DOHH2 (cell line): ENCODE measurements around the gene OTOF.

Experiments
- CTCF ChIP-seq: fragments of 200-600 bp; sonication (generic); IDR thresholded peaks from one replicate; pipeline ENCODE4 v1.5.1; 2014; ENCODE audit warnings: antibody characterized with exemption, mild to moderate bottlenecking, low read depth, low read length; ENCODE audit not compliant: poor library complexity, severe bottlenecking
- EZH2phosphoT487 ChIP-seq: fragments of 200-600 bp; sonication (generic); IDR thresholded peaks from 2 replicates; pipeline ENCODE4 v1.6.1; 2017; ENCODE audit warnings: borderline replicate concordance, mild to moderate bottlenecking, antibody characterized with exemption, low read length, moderate library complexity, mixed read lengths

DNA sequence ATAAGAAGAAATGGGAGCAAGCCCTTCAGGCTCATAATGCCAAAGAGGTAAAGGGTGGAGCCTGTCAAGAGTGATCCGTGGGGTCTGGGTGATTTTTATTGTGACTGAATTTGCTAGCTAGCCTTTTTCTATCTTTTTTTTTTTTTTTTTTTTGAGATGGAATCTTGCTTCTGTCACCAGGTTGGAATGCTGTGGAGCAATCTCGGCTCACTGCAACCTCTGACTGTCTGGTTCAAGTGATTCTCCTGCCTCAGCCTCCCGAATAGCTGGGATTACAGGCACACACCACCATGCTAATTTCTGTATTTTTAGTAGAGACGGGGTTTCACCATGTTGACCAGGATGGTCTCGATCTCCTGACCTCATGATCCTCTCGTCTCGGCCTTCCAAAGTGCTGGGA, 47.1 kb downstream of the OTOF start:
- no peak for TF ChIP-seq CTCF
- no peak for TF ChIP-seq EZH2phosphoT487
